Small intestine (tissue), 7 donors: ENCODE results near the gene VCAN. TPM values are rescaled to one million over a fixed set of nuclear protein-coding genes. Genes with fewer than 3 reads are reported as not detected.
A peak's percentile ranks its signal among the peaks of the same experiment; 100 is the strongest.

ENCODE experiments used
- DNase-seq, 2 donors: peaks; one replicate each; pipeline versions ENCODE4 v3.0.0 to v3.0.0-alpha.2; 2013
- FAIRE-seq: peaks from 2 replicates; lab custom pipeline; 2012; peaks lifted over from hg19 to GRCh38; lab: Jason Lieb, UNC
- H3K27ac ChIP-seq, 3 donors: one replicate each; pipeline ENCODE4 v1.5.1; 2013; ENCODE audit warnings: low read length in 2 of 3, mild to moderate bottlenecking in 2 of 3, control low read depth in 1 of 3, inconsistent platforms in 1 of 3, low read depth in 1 of 3, moderate library complexity in 1 of 3
- H3K27me3 ChIP-seq, 3 donors: one replicate each; pipeline ENCODE4 v1.6.1; 2013; ENCODE audit warnings: low read length in 3 of 3, inconsistent platforms in 1 of 3; ENCODE audit not compliant: control insufficient read depth in 3 of 3, insufficient read depth in 3 of 3
- H3K36me3 ChIP-seq, 3 donors: one replicate each; pipeline ENCODE4 v1.6.1; 2013; ENCODE audit warnings: low read length in 3 of 3, inconsistent platforms in 1 of 3, low read depth in 1 of 3, mild to moderate bottlenecking in 1 of 3, moderate library complexity in 1 of 3; ENCODE audit not compliant: control insufficient read depth in 3 of 3, insufficient read depth in 2 of 3
- H3K4me1 ChIP-seq, 3 donors: one replicate each; pipeline ENCODE4 v1.6.1; 2013; ENCODE audit warnings: low read length in 2 of 3, inconsistent platforms in 1 of 3, low read depth in 1 of 3, mild to moderate bottlenecking in 1 of 3, moderate library complexity in 1 of 3; ENCODE audit not compliant: control insufficient read depth in 3 of 3, insufficient read depth in 2 of 3
- H3K4me3 ChIP-seq, 3 donors: one replicate each; pipeline ENCODE4 v1.5.1; 2013; ENCODE audit warnings: low read length in 3 of 3, control low read depth in 1 of 3, inconsistent platforms in 1 of 3, low read depth in 1 of 3, mild to moderate bottlenecking in 1 of 3, moderate library complexity in 1 of 3
- H3K9me3 ChIP-seq, 2 donors: one replicate each; pipeline ENCODE4 v1.6.1; 2013; ENCODE audit warnings: low read depth in 1 of 2, low read length in 1 of 2; ENCODE audit not compliant: control insufficient read depth in 2 of 2, insufficient read depth in 1 of 2
- WGBS, 3 donors: extraction: QIAGEN DNeasy Blood & Tissue Kit; methylation state at CpG; one replicate each; pipeline ENCODE4 v1.1.7; 2013; 5-methylcytosine and 5-hydroxymethylcytosine counted together
- polyA plus RNA-seq, 4 donors: library from polyadenylated mRNA; stranded (reverse) in 3 of 4; unstranded in 1 of 4; fragments of 200-250 nt in 3 of 4; fragments of 120-200 nt in 1 of 4; gene quantifications; one replicate each; pipeline versions ENCODE4 v1.2.1 to v1.2.3, GENCODE V29; 2013
- donor health status: healthy with polysubstance abuse.
- donor health status: control.
- donor health status: control.
- donor health status: Bipolar disorder and iron deficiency.
- donor health status: healthy.

VCAN gene
- polyA plus RNA-seq, 4 donors: 0.67 to 66.4 (median 2.0) TPM

DNA sequence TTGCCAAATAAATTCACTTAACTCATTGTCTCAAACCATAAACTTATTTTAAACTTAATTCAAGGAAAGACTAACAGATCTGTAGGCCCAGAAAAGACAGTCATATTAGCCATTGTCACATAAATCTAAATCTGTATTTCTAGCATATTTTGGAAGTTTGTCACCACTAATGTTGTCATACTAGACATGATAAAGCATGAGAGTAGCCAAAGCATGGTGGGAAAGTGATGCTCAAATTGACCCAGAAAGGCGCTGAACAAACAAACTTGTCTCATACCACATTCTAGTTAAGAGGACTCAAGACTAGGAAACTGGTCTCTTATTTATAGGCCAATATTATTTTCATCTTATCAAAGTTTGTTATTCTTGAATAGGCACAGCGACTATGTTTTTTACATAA, 99.4 kb downstream of the VCAN start:
- H3K27me3 ChIP-seq: no peaks in the 10 kb centered on the region
- H3K36me3 ChIP-seq: peaks cover 0 to 2% (median 0%) of the 10 kb centered on the region in 3 donors
- DNase-seq: no peak
- H3K4me1 ChIP-seq: no peaks in the 10 kb centered on the region
- no peak overlapping the region for H3K27ac ChIP-seq
- no peak overlapping the region for H3K4me3 ChIP-seq
- no peak for FAIRE-seq
- no peaks in the 10 kb centered on the region for H3K9me3 ChIP-seq
- 84 to 93% (median 91%) methylated on average over 2 of the region's 2 CpGs for WGBS, 3 donors

DNA sequence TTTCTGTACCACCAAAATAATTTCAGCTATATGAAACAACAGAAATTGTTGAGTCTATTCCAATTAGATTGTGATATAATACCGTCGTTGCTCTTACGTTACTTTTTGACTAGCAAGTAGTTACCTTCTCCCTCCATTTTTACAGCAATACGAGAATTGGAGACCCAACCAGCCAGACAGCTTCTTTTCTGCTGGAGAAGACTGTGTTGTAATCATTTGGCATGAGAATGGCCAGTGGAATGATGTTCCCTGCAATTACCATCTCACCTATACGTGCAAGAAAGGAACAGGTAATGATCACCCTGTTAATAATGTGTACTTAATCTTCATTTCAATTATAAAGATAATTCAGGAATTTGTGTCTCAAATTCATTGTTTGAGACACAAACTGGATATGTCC, 100.7 kb downstream of the VCAN start:
- Histone ChIP-seq H3K9me3 (no peaks in the 10 kb centered on the region), H3K36me3 (peaks cover 0 to 2% (median 0%) of the 10 kb centered on the region in 3 donors), H3K4me1 (peaks cover 0 to under 1% (median 0%) of the 10 kb centered on the region in 3 donors), H3K27me3 (no peaks in the 10 kb centered on the region), H3K27ac (no peak overlapping the region), H3K4me3 (no peak overlapping the region)
- no peak for FAIRE-seq
- WGBS, 3 donors: 67 to 77% (median 70%) methylated on average over 5 of the region's 5 CpGs
- no peak for DNase-seq

DNA sequence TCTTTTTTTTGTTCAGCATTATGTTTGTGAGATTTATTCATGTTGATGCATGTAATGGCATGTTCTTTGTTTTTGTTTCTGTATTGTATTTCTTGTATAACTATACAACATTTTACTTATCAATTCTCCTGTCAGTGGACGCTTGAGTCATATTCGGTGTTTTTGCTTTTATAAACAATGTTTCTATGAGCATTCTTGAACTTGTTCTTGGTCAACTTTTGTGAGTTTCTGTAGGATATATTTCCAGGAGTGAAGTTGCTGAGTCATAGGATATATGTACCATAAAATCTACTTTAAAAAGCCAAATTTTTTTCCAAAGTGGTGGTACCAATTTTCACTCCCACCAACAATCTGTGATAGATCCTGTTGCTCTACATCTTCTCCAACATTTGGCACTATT, 104.8 kb downstream of the VCAN start:
- H3K9me3 ChIP-seq: no peaks in the 10 kb centered on the region
- H3K36me3 ChIP-seq: peaks cover 0 to 2% (median 0%) of the 10 kb centered on the region in 3 donors
- no peak overlapping the region for H3K4me3 ChIP-seq
- no peak for DNase-seq
- no peaks in the 10 kb centered on the region for H3K27me3 ChIP-seq
- H3K4me1 ChIP-seq: peaks cover 0 to 2% (median 0%) of the 10 kb centered on the region in 3 donors
- FAIRE-seq: no peak
- WGBS, 3 donors: 88 to 93% (median 92%) methylated on average over 2 of the region's 2 CpGs
- H3K27ac ChIP-seq: no peak overlapping the region

DNA sequence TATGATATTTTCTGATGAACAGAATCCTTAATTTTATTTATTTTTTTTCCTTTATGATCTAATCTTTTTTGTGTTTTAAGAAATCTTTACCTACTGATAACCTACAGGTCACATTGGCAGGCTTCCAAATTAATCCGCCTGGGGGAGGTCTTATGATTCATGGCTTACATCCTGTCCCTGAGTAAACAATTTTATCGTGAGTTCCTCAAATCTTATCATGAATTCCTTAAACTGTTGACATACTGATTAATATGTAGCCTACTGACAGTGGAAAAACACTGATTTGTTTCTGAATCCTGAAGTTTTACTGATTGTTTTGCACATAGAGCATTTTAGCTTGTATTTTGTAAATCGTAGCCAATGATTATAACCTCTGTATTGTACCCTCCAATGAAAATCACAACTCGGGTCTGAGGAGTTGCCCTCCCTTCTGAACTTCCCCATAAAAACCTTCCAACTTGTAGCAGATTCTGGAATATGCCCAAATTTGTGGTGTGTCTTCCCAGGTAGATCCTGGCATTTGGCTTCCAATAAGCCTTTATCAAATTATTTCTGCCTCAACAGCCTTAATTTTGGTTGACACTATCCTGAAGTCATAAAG, 105.6 kb downstream of the VCAN start:
- Histone ChIP-seq H3K36me3 (peaks cover 0 to 2% (median 0%) of the 10 kb centered on the region in 3 donors), H3K27ac (no peak overlapping the region), H3K27me3 (no peaks in the 10 kb centered on the region), H3K4me1 (peaks cover 0 to 2% (median 0%) of the 10 kb centered on the region in 3 donors), H3K4me3 (no peak overlapping the region), H3K9me3 (no peaks in the 10 kb centered on the region)
- FAIRE-seq (no peak), DNase-seq (peak; percentile 56 to 65)
- 10 to 38% (median 23%) methylated on average over 4 of the region's 4 CpGs for WGBS, 3 donors

DNA sequence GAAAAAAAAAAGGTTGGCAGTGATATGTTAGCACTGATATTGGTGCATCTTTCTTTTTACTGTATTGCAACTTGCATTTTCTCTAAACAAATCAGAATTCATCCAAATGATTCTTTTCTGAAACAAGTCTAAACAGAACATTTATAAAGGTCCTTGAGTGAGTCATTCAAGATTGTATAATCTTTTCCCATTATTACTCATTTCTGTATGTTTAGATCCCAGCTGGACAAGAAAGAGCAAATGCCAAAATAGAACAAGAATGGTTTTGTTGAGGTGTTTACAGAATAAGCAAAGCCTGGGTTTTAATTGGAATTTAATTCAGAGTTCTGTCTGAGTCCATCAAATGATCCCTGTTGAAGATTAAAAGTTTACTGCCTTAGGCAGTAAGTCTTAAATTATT, 112.3 kb downstream of the VCAN start:
- H3K36me3 ChIP-seq: no peaks in the 10 kb centered on the region
- H3K4me3 ChIP-seq: no peak overlapping the region
- H3K4me1 ChIP-seq: no peaks in the 10 kb centered on the region
- no peak overlapping the region for H3K27ac ChIP-seq
- FAIRE-seq (no peak), DNase-seq (no peak)
- no peaks in the 10 kb centered on the region for H3K9me3 ChIP-seq
- peaks cover 0 to 2% (median 0%) of the 10 kb centered on the region in 3 donors for H3K27me3 ChIP-seq

GRCh38 chr5:83586874-83587776, 115.6 kb downstream of the VCAN start:
- no peak overlapping the region for H3K4me3 ChIP-seq
- H3K4me1 ChIP-seq: no peaks in the 10 kb centered on the region
- H3K27ac ChIP-seq: no peak overlapping the region
- DNase-seq (no peak), FAIRE-seq (no peak)
- WGBS, 3 donors: 46 to 70% (median 65%) methylated on average over 3 of the region's 3 CpGs
- no peaks in the 10 kb centered on the region for H3K9me3 ChIP-seq
- H3K36me3 ChIP-seq: no peaks in the 10 kb centered on the region
- H3K27me3 ChIP-seq: peaks cover 0 to 2% (median 0%) of the 10 kb centered on the region in 3 donors

DNA sequence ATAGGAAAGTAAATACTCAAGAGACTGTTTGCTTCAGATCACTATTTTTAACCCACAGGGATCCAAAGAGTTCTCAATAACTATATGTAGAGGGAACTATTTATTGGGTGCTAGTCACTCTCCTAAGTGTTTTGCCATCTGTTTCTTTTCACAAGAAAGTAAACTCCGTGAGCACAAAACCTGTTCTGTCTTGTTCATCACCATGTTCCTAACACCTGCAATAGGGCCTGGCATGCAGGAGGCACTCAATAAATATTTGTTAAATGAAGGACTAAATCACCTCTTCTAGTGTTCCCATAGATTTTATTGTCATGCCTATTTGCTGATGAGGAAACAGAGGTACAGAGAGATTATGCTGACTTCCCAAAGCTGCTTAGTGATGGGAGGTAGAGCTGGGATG, 118.2 kb downstream of the VCAN start:
- Histone ChIP-seq H3K9me3 (no peaks in the 10 kb centered on the region), H3K27ac (no peak overlapping the region), H3K4me1 (no peaks in the 10 kb centered on the region), H3K4me3 (no peak overlapping the region), H3K27me3 (peaks cover 0 to 2% (median 0%) of the 10 kb centered on the region in 3 donors), H3K36me3 (no peaks in the 10 kb centered on the region)
- FAIRE-seq: no peak
- WGBS, 3 donors: 71 to 75% (median 75%) methylated on average over 1 of the region's 1 CpG
- DNase-seq: no peak

GRCh38 chr5:83590966-83591365, 119.4 kb downstream of the VCAN start:
- WGBS, 3 donors: 70 to 72% (median 70%) methylated on average over 4 of the region's 4 CpGs
- Histone ChIP-seq H3K4me3 (no peak overlapping the region), H3K27me3 (peaks cover 0 to 2% (median 0%) of the 10 kb centered on the region in 3 donors), H3K36me3 (no peaks in the 10 kb centered on the region), H3K4me1 (peaks cover 0 to 2% (median 0%) of the 10 kb centered on the region in 3 donors), H3K27ac (no peak overlapping the region), H3K9me3 (no peaks in the 10 kb centered on the region)
- DNase-seq (no peak), FAIRE-seq (no peak)
